HEK293T (cell line): ENCODE results near the gene TAF4B.

Experiments used
- ARNT ChIP-seq: fragments of 450-650 bp; IDR thresholded peaks from 2 replicates; pipeline ENCODE4 v1.6.1; 2017; ENCODE audit warnings: mild to moderate bottlenecking
- CTBP1 ChIP-seq: fragments of 450-650 bp; IDR thresholded peaks from 2 replicates; pipeline ENCODE4 v1.6.1; 2016; ENCODE audit warnings: borderline replicate concordance
- ELF4 ChIP-seq: fragments of 450-650 bp; IDR thresholded peaks from 2 replicates; pipeline ENCODE4 v1.6.1; 2017; ENCODE audit warnings: antibody characterized with exemption
- L3MBTL2 ChIP-seq: fragments of 450-650 bp; conservative IDR thresholded peaks from 2 replicates; pipeline ENCODE4 v1.6.1; 2016; ENCODE audit warnings: mild to moderate bottlenecking
- SUZ12 ChIP-seq: fragments of 450-650 bp; IDR thresholded peaks from 2 replicates; pipeline ENCODE4 v1.6.1; 2016; ENCODE audit warnings: mild to moderate bottlenecking
- TF ChIP-seq, protein P1 (sequence below): fragments of 450-650 bp; IDR thresholded peaks from 2 replicates; pipeline ENCODE4 v1.6.1; 2016

DNA sequence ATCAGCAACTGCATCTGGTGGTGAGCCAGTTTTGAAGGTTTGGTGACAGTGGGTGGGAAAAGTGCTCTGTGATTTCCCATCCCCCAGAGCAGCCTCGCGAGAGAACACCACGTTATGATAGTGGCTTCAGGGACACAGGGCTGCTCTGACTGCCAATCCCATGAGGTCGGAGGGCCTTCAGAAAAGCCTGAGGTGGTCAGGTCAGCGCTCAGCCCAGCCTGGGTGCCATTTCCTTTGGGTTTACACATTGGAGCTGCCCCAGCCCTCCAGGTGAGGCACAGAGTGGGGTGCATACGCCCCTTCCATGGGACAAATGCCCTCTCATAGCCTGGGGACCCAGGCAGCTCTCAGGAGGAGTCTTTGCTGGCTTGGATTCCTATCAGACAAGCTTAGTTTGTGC, 195.3 kb downstream of the TAF4B start:
- TF ChIP-seq L3MBTL2 (no peak), ARNT (no peak), ELF4 (no peak), SUZ12 (no peak), CTBP1 (no peak)
- TF ChIP-seq, protein P1, sequence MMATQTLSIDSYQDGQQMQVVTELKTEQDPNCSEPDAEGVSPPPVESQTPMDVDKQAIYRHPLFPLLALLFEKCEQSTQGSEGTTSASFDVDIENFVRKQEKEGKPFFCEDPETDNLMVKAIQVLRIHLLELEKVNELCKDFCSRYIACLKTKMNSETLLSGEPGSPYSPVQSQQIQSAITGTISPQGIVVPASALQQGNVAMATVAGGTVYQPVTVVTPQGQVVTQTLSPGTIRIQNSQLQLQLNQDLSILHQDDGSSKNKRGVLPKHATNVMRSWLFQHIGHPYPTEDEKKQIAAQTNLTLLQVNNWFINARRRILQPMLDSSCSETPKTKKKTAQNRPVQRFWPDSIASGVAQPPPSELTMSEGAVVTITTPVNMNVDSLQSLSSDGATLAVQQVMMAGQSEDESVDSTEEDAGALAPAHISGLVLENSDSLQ = no peak
